ENCODE data around the gene TMEM178B.

TMEM178B gene

DNA sequence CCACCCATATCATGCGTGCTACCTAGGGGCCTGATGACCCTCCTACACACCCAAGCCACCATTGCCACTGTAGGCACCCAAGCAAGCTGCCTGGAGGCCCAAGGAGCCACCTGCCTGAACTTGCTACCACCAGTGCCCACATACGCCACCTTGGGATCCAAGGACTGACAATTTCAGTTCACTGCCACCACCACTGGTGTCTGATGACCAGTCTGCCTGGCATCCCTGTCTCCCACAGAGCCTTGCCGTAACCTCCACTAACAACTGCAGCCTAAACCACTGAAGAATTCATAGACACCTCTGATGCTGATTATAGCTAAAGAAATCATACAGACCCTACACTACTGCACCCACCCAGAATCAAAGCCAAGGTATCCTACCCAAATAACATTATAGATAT, 58.8 kb downstream of the TMEM178B start:
- H3K4me1 ChIP-seq (ENCODE audit: control insufficient read depth in 2 of 2, insufficient read depth in 2 of 2, low read length in 2 of 2), result no peaks in the 10 kb centered on the region
- no peak overlapping the region for H3K9ac ChIP-seq (ENCODE audit: low read depth in 1 of 2, low read length in 2 of 2)
- no peaks in the 10 kb centered on the region for H3K36me3 ChIP-seq (ENCODE audit: control insufficient read depth in 2 of 2, insufficient read depth in 2 of 2, low read length in 2 of 2)
- H3K4me3 ChIP-seq (ENCODE audit: low read length in 2 of 2), result no peak overlapping the region
- no peaks in the 10 kb centered on the region for H3K27me3 ChIP-seq (ENCODE audit: control insufficient read depth in 2 of 2, insufficient read depth in 2 of 2, low read length in 2 of 2)
- no peak overlapping the region for H3K27ac ChIP-seq (ENCODE audit: low read depth in 2 of 2, low read length in 2 of 2)
- H3K9me3 ChIP-seq (ENCODE audit: control insufficient read depth in 2 of 2, low read length in 2 of 2), result no peaks in the 10 kb centered on the region

DNA sequence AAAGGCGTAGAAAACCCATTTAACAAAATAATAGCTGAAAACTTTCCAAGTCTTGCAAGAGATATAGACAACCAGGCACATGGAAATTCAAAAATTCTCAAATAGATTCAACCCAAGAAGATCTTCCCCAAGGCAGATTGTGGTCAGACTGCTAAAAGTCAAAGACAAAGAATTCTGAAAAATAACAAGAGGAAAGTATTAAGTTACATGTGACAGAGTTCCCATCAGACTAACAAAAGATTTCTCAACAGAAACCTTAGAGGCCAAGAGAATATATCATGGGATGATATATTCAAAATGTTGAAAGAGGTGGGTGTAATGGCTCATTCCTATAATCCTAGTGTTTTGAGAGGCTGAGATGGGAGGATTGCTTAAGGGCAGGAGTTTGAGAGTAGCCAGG, 59.8 kb downstream of the TMEM178B start:
- no peaks in the 10 kb centered on the region for H3K27me3 ChIP-seq (ENCODE audit: control insufficient read depth in 2 of 2, insufficient read depth in 2 of 2, low read length in 2 of 2)
- H3K4me1 ChIP-seq (ENCODE audit: control insufficient read depth in 2 of 2, insufficient read depth in 2 of 2, low read length in 2 of 2), result no peaks in the 10 kb centered on the region
- H3K27ac ChIP-seq (ENCODE audit: low read depth in 2 of 2, low read length in 2 of 2), result no peak overlapping the region
- no peak overlapping the region for H3K9ac ChIP-seq (ENCODE audit: low read depth in 1 of 2, low read length in 2 of 2)
- no peaks in the 10 kb centered on the region for H3K36me3 ChIP-seq (ENCODE audit: control insufficient read depth in 2 of 2, insufficient read depth in 2 of 2, low read length in 2 of 2)
- no peaks in the 10 kb centered on the region for H3K9me3 ChIP-seq (ENCODE audit: control insufficient read depth in 2 of 2, low read length in 2 of 2)
- H3K4me3 ChIP-seq (ENCODE audit: low read length in 2 of 2), result no peak overlapping the region

DNA sequence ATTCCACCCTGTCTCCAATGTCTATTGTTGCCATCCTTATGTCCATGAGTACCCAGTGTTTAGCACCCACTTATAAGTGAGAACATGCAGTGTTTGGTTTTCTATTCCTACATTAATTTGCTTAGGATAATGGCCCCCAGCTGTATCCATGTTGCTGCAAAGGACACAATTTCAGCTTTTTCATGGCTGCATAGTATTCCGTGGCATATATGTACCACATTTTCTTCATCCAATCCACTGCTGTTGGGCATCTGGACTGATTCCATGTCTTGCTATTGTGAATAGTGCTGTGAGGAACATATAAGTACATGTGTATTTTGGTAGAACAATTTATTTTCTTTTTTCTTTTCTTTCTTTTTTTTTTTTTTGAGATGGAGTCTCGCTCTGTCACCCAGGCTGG, 68.2 kb downstream of the TMEM178B start:
- no peaks in the 10 kb centered on the region for H3K36me3 ChIP-seq (ENCODE audit: control insufficient read depth in 2 of 2, insufficient read depth in 2 of 2, low read length in 2 of 2)
- no peak overlapping the region for H3K9ac ChIP-seq (ENCODE audit: low read depth in 1 of 2, low read length in 2 of 2)
- H3K27me3 ChIP-seq (ENCODE audit: control insufficient read depth in 2 of 2, insufficient read depth in 2 of 2, low read length in 2 of 2), result no peaks in the 10 kb centered on the region
- no peaks in the 10 kb centered on the region for H3K4me1 ChIP-seq (ENCODE audit: control insufficient read depth in 2 of 2, insufficient read depth in 2 of 2, low read length in 2 of 2)
- no peak overlapping the region for H3K4me3 ChIP-seq (ENCODE audit: low read length in 2 of 2)
- no peaks in the 10 kb centered on the region for H3K9me3 ChIP-seq (ENCODE audit: control insufficient read depth in 2 of 2, low read length in 2 of 2)
- H3K27ac ChIP-seq (ENCODE audit: low read depth in 2 of 2, low read length in 2 of 2), result no peak overlapping the region

DNA sequence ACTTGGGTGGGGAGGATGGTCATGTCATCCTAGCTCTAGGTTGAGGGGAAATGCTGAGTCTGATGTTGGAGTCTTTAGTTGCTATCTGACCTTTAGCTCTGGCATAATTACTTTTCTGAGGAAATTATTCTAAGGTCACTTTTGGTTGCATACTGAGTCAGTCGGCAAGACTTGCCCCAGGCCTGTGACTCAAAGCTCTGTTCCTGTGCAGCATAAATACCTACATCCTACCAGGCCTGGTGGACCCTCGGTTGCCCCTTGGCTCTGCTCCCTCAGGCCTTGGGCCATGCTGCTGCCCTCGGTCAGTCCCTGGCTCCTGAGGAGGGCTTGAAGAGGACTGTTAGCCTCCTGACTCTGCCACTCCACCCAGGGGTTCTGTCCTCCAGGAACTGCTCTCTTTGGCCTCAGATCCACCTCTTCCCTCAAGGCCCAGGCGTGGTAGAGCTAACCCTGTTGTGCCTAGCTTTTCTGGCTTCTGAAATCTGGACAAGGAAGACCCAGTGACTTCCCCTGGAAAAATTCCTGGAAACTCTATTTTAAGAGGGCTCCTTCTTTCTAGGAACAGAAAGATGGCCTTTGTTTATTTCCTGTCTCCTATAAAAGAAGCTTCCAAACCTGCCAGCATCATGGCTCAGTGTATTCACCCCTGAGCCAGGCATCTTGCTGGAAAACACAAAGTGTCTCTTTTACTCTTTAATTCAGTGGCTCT, 71.2 kb downstream of the TMEM178B start:
- no peak overlapping the region for H3K4me3 ChIP-seq (ENCODE audit: low read length in 2 of 2)
- no peaks in the 10 kb centered on the region for H3K36me3 ChIP-seq (ENCODE audit: control insufficient read depth in 2 of 2, insufficient read depth in 2 of 2, low read length in 2 of 2)
- H3K9me3 ChIP-seq (ENCODE audit: control insufficient read depth in 2 of 2, low read length in 2 of 2), result no peaks in the 10 kb centered on the region
- no peak overlapping the region for H3K9ac ChIP-seq (ENCODE audit: low read depth in 1 of 2, low read length in 2 of 2)
- H3K27me3 ChIP-seq (ENCODE audit: control insufficient read depth in 2 of 2, insufficient read depth in 2 of 2, low read length in 2 of 2), result no peaks in the 10 kb centered on the region
- no peak overlapping the region for H3K27ac ChIP-seq (ENCODE audit: low read depth in 2 of 2, low read length in 2 of 2)
- H3K4me1 ChIP-seq (ENCODE audit: control insufficient read depth in 2 of 2, insufficient read depth in 2 of 2, low read length in 2 of 2), result no peaks in the 10 kb centered on the region

DNA sequence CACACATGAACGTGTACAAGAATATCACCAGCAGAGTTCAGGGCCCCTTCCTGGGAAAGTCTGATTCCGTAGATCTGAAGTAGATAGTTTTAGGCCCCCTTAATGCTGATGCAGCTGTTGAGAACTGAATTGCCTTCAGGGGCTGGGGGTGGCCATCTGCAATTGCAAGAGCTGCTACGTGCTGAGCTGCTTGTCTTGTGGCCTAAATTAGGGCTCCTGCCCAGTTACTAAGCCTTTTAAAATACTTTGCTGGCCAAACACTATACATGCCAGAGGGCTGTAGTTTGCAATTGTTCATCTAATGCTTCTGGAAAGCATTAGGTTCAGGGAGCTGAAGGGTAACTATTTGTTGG, 71.7 kb downstream of the TMEM178B start:
- Histone ChIP-seq H3K9ac (ENCODE audit: low read depth in 1 of 2, low read length in 2 of 2) (no peak overlapping the region), H3K36me3 (ENCODE audit: control insufficient read depth in 2 of 2, insufficient read depth in 2 of 2, low read length in 2 of 2) (no peaks in the 10 kb centered on the region), H3K4me3 (ENCODE audit: low read length in 2 of 2) (no peak overlapping the region), H3K27ac (ENCODE audit: low read depth in 2 of 2, low read length in 2 of 2) (no peak overlapping the region), H3K4me1 (ENCODE audit: control insufficient read depth in 2 of 2, insufficient read depth in 2 of 2, low read length in 2 of 2) (no peaks in the 10 kb centered on the region), H3K27me3 (ENCODE audit: control insufficient read depth in 2 of 2, insufficient read depth in 2 of 2, low read length in 2 of 2) (no peaks in the 10 kb centered on the region), H3K9me3 (ENCODE audit: control insufficient read depth in 2 of 2, low read length in 2 of 2) (no peaks in the 10 kb centered on the region)

DNA sequence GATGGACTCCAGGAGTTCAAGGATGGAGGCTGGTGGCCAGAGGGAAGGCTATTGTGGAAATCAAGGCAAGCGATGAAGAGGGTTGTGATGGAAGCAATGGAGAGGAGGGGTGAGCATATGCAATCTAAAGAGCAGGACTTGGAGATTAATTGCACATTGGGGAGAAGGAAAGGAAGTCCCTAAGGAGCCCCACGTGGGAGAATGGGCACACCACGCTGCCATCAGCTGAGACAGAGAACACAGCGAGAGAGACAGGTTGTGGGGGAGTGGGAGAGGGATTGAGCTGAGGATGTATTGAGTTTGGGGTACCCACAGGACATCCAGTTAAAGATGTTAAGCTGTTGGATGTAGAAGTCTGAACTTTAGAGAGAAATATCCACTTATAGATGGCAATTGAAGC, 73.6 kb downstream of the TMEM178B start:
- Histone ChIP-seq H3K36me3 (ENCODE audit: control insufficient read depth in 2 of 2, insufficient read depth in 2 of 2, low read length in 2 of 2) (no peaks in the 10 kb centered on the region), H3K9me3 (ENCODE audit: control insufficient read depth in 2 of 2, low read length in 2 of 2) (no peaks in the 10 kb centered on the region), H3K4me1 (ENCODE audit: control insufficient read depth in 2 of 2, insufficient read depth in 2 of 2, low read length in 2 of 2) (no peaks in the 10 kb centered on the region), H3K4me3 (ENCODE audit: low read length in 2 of 2) (no peak overlapping the region), H3K27me3 (ENCODE audit: control insufficient read depth in 2 of 2, insufficient read depth in 2 of 2, low read length in 2 of 2) (no peaks in the 10 kb centered on the region), H3K27ac (ENCODE audit: low read depth in 2 of 2, low read length in 2 of 2) (no peak overlapping the region), H3K9ac (ENCODE audit: low read depth in 1 of 2, low read length in 2 of 2) (no peak overlapping the region)

DNA sequence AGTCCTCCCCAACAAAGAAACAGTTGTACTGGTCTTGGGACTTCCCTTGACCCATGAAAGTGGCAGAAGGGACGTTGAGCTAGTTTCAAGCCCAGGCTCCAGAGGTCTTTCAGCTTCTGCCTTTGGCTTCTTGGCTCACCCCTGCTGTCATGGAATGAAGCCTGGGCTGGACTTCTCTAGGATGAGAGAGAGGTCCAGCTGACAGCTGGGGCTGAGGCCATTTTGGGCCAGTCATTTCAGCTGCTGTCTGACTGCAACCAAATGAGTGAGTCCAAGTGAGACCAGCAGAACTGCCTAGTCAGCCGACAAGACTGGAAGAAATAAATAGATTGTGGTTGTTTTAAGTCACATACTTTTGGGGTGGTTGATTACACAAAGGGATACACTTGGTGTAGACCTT, 76.6 kb downstream of the TMEM178B start:
- no peak overlapping the region for H3K9ac ChIP-seq (ENCODE audit: low read depth in 1 of 2, low read length in 2 of 2)
- no peaks in the 10 kb centered on the region for H3K4me1 ChIP-seq (ENCODE audit: control insufficient read depth in 2 of 2, insufficient read depth in 2 of 2, low read length in 2 of 2)
- no peaks in the 10 kb centered on the region for H3K36me3 ChIP-seq (ENCODE audit: control insufficient read depth in 2 of 2, insufficient read depth in 2 of 2, low read length in 2 of 2)
- H3K27me3 ChIP-seq (ENCODE audit: control insufficient read depth in 2 of 2, insufficient read depth in 2 of 2, low read length in 2 of 2), result no peaks in the 10 kb centered on the region
- no peak overlapping the region for H3K27ac ChIP-seq (ENCODE audit: low read depth in 2 of 2, low read length in 2 of 2)
- no peak overlapping the region for H3K4me3 ChIP-seq (ENCODE audit: low read length in 2 of 2)
- no peaks in the 10 kb centered on the region for H3K9me3 ChIP-seq (ENCODE audit: control insufficient read depth in 2 of 2, low read length in 2 of 2)

DNA sequence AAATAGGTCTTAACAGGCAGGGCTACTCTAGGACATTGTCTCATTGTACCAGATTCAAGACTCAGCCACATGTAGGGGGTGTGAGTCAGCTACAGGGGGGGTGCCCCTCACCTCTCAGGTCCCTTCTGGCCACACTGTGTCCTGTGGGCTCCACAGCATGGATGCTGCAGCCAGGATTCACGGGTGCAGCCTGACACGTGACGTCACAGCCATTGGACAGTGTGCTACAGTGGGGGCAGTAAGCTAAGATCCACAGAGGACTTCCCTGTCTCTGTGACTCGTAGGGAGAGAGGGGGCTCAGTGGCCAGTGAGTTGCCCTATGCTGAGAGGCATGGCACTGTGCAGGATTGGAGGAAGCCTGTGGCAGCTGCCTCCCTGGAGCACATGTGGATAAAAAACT, 77.9 kb downstream of the TMEM178B start:
- Histone ChIP-seq H3K27me3 (ENCODE audit: control insufficient read depth in 2 of 2, insufficient read depth in 2 of 2, low read length in 2 of 2) (no peaks in the 10 kb centered on the region), H3K4me1 (ENCODE audit: control insufficient read depth in 2 of 2, insufficient read depth in 2 of 2, low read length in 2 of 2) (no peaks in the 10 kb centered on the region), H3K9ac (ENCODE audit: low read depth in 1 of 2, low read length in 2 of 2) (no peak overlapping the region), H3K36me3 (ENCODE audit: control insufficient read depth in 2 of 2, insufficient read depth in 2 of 2, low read length in 2 of 2) (no peaks in the 10 kb centered on the region), H3K4me3 (ENCODE audit: low read length in 2 of 2) (no peak overlapping the region), H3K9me3 (ENCODE audit: control insufficient read depth in 2 of 2, low read length in 2 of 2) (no peaks in the 10 kb centered on the region), H3K27ac (ENCODE audit: low read depth in 2 of 2, low read length in 2 of 2) (no peak overlapping the region)

DNA sequence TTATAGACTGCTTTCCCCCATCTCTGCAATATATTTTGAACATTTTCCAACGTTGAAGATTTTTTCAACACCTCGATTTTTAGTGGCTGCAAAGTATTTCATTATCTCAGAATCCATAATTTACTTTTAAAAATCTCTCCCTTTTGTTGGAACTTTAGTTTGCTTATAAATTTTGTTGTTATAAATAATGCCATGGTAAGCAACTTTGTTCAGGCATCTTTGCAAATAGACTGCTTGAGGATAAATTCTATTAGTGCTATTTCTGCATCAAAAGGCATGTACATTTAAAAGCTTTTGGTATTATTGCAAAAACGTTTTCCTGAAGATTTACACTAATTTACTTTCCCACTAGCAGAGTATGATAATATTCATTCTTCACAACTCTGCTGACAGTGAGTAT, 79.4 kb downstream of the TMEM178B start:
- H3K4me1 ChIP-seq (ENCODE audit: control insufficient read depth in 2 of 2, insufficient read depth in 2 of 2, low read length in 2 of 2), result no peaks in the 10 kb centered on the region
- H3K9ac ChIP-seq (ENCODE audit: low read depth in 1 of 2, low read length in 2 of 2), result no peak overlapping the region
- H3K4me3 ChIP-seq (ENCODE audit: low read length in 2 of 2), result no peak overlapping the region
- H3K9me3 ChIP-seq (ENCODE audit: control insufficient read depth in 2 of 2, low read length in 2 of 2), result no peaks in the 10 kb centered on the region
- H3K36me3 ChIP-seq (ENCODE audit: control insufficient read depth in 2 of 2, insufficient read depth in 2 of 2, low read length in 2 of 2), result no peaks in the 10 kb centered on the region
- no peak overlapping the region for H3K27ac ChIP-seq (ENCODE audit: low read depth in 2 of 2, low read length in 2 of 2)
- no peaks in the 10 kb centered on the region for H3K27me3 ChIP-seq (ENCODE audit: control insufficient read depth in 2 of 2, insufficient read depth in 2 of 2, low read length in 2 of 2)

DNA sequence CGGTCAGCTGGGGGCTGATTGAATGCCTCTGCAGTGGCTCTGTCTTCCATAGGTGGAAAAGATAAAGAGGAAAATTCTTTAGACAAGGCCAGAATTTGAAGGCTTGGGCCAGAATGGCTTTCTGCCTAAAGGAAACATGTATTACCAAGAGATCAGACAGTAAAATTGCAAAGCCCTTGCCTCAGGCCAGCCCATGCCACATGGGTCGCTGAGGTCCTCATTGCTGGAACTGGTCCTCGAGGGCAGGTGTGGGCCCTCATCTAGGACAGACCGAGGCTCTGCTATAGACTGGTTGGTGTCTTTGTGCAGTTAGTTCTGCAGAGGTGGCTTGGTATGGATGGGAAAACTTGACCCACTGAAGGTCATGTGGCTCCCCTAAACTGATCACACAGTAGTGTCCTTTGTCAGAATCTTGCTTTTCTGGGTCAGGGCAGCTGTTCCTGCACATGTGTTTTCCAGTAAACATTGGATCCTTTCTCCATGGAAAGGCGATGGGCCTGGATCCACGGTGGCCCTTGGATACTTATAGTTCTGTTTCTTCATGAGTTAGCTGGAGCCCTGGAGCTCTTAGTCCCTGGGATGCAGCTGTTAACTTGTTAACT, 80.4 kb downstream of the TMEM178B start:
- Histone ChIP-seq H3K27ac (ENCODE audit: low read depth in 2 of 2, low read length in 2 of 2) (no peak overlapping the region), H3K27me3 (ENCODE audit: control insufficient read depth in 2 of 2, insufficient read depth in 2 of 2, low read length in 2 of 2) (no peaks in the 10 kb centered on the region), H3K36me3 (ENCODE audit: control insufficient read depth in 2 of 2, insufficient read depth in 2 of 2, low read length in 2 of 2) (no peaks in the 10 kb centered on the region), H3K9me3 (ENCODE audit: control insufficient read depth in 2 of 2, low read length in 2 of 2) (no peaks in the 10 kb centered on the region), H3K4me3 (ENCODE audit: low read length in 2 of 2) (no peak overlapping the region), H3K9ac (ENCODE audit: low read depth in 1 of 2, low read length in 2 of 2) (no peak overlapping the region), H3K4me1 (ENCODE audit: control insufficient read depth in 2 of 2, insufficient read depth in 2 of 2, low read length in 2 of 2) (no peaks in the 10 kb centered on the region)

All from mucosa of rectum (tissue), 2 donors.